Bronchial epithelial cell (primary cell): ENCODE data around the gene AKR1E2. TPM values are rescaled to one million over a fixed set of nuclear protein-coding genes. Genes with fewer than 3 reads are reported as not detected.

Experiments
- total RNA-seq: library from RNA; depleted of rRNA; stranded (reverse); fragments of >200 nt; gene quantifications from 2 replicates; pipeline ENCODE4 v1.2.1, GENCODE V29; 2014

The AKR1E2 gene
- total RNA-seq, 1 donor from 2014 or later: 6.1 TPM

Other genes with a start within 250 kb of the AKR1E2 start
- gene AKR1C1, start 137.2 kb downstream of the AKR1E2 start, total RNA-seq: 63.2 and 113 TPM in 2 replicates
- gene AKR1C2, start 177.7 kb downstream of the AKR1E2 start, total RNA-seq: 191 and 222 TPM in 2 replicates